ENCODE measurements around the gene AMOTL1.

AMOTL1 gene

GRCh38 chr11:94774345-94774744 lies 6.2 kb downstream of the AMOTL1 start:
- peak; percentile 77 for DNase-seq (ENCODE audit: low read depth)
- H3K4me3 ChIP-seq (ENCODE audit: low read depth, low read length) = no peak overlapping the region
- TF ChIP-seq CTCF (conservative IDR thresholded peaks at IDR 0.05; ENCODE audit: low read depth, low read length) = no peak

- H3K4me3 ChIP-seq (ENCODE audit: low read depth, low read length) = no peak overlapping the region
- DNase-seq (ENCODE audit: low read depth) = no peak
- TF ChIP-seq CTCF (conservative IDR thresholded peaks at IDR 0.05; ENCODE audit: low read depth, low read length) = no peak
These were observed 7.6 kb downstream of the AMOTL1 start for GRCh38 chr11:94775567-94776327.

- H3K4me3 ChIP-seq (ENCODE audit: low read depth, low read length) = no peak overlapping the region
- TF ChIP-seq CTCF (conservative IDR thresholded peaks at IDR 0.05; ENCODE audit: low read depth, low read length) = no peak
- DNase-seq (ENCODE audit: low read depth) = peak; percentile 61
These were observed 8.5 kb downstream of the AMOTL1 start for GRCh38 chr11:94776351-94777321.

- peak overlapping the region; percentile 20 for H3K4me3 ChIP-seq (ENCODE audit: low read depth, low read length)
- TF ChIP-seq CTCF (conservative IDR thresholded peaks at IDR 0.05; ENCODE audit: low read depth, low read length) = no peak
- DNase-seq (ENCODE audit: low read depth) = no peak
These were observed 12.3 kb downstream of the AMOTL1 start for GRCh38 chr11:94780432-94780831.

GRCh38 chr11:94781837-94782236 lies 13.7 kb downstream of the AMOTL1 start:
- DNase-seq (ENCODE audit: low read depth) = peak; percentile 79

GRCh38 chr11:94782446-94782845 lies 14.3 kb downstream of the AMOTL1 start:
- no peak for DNase-seq (ENCODE audit: low read depth)
- no peak overlapping the region for H3K4me3 ChIP-seq (ENCODE audit: low read depth, low read length)
- TF ChIP-seq CTCF (conservative IDR thresholded peaks at IDR 0.05; ENCODE audit: low read depth, low read length) = no peak

More at GRCh38 chr11:94781837-94782236, 13.7 kb downstream of the AMOTL1 start:
- H3K4me3 ChIP-seq (ENCODE audit: low read depth, low read length) = no peak overlapping the region
- TF ChIP-seq CTCF (conservative IDR thresholded peaks at IDR 0.05; ENCODE audit: low read depth, low read length) = no peak
